AG08395 (cell line): ENCODE results near the gene UTP25.
"Not testable (repeated sequence)": the region's sequence is repeated elsewhere in the genome, so short reads cannot be mapped to it uniquely, and the experiment has no call there.

Source experiments
- DNase-seq: peaks from one replicate; pipeline ENCODE4 v3.0.0; 2012; ENCODE audit warnings: mixed read lengths, low spot score

Gene UTP25

GRCh38 chr1:209871430-209871829 is 43.7 kb downstream of the UTP25 start:
- no peak for DNase-seq

DNA sequence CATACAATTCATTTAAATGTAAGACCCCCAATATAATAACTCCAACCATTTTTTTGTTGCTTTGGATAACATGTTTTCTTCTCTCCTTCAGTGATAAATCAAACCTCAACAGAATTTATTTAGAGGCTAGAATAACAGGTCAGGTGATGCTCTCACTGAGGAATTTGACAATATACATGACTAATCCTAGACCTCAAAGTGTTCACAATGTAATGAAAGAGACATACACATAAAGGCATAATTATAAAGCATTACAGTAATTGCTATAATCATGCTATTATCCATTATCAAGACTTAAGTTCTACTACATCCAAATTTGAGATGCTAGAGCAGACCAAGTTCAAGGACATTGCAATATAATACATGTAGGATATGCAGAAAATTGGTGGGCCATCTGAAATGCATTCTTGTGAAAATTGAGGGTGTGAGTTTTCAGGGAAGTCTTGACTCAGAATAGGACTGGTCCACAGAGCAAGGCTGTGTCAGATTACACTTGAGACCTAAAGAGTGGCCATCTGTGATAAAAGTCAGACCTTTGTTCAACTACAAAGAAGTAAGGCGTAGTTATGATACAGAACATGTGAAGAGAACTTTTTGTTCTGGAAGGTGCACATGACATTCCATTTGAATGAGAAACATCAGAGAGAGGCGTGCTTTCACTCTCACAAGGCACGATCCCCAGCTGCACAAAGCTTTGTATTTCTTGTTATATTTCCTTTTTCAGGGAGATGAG is 45.5 kb downstream of the UTP25 start:
- no peak for DNase-seq

- DNase-seq, result peak; percentile 65
Measured at GRCh38 chr1:209875515-209875914, 47.7 kb downstream of the UTP25 start.

DNA sequence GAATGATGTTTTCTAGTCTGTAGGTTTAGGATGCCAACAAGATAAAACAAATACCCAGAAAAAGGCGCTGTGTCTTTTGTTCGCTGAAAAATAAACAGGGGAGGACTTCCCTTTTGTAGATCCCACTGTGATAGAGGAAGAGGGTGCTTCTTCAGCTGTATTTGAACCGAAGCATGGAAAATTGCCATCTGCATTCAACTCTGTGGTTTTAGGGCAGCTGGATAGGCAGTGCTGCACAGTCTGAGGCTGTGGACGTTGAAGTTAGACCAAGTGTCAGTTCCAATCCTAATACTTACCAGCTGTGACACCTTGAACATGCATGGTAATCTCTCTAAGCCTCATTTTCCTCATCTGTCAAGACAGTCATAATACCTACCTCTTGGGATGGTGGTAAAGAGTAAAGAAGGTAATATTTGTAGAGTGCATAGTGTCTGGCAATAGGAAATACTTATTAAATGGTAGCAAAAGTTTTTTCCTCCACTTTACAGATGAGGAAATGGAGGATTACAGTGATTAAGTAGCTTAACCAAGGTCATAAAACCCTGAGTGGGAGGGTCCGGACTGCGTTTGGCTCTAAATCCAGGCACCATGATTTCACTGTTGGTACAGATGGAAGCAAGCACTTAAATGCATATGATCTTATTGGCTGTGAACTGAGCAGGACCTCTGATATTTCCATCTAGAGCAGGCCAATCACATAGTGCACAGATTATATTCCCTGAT is 48.5 kb downstream of the UTP25 start:
- no peak for DNase-seq

GRCh38 chr1:209877087-209877764 is 49.5 kb downstream of the UTP25 start:
- no peak for DNase-seq

DNA sequence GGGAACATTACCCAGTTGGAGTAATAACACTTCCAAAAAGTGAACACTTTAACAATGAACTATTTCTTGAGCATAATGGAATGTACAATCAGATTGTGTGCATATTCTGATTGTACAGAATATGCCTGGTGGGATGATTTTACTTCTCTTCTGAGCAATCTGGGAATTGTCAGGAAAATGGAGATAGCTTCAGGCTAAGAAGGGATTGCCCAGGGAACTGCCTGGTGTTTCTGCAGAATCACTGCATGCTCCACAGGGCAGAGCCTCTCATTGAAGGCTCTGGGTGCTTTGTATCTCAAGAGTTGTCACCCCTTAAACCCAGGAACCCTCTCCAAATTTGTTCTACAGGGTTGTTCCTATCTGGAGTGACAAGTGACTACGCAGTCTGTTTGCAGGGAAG is 51.2 kb downstream of the UTP25 start:
- no peak for DNase-seq

GRCh38 chr1:209879539-209879938 is 51.8 kb downstream of the UTP25 start:
- DNase-seq, result no peak

- no peak for DNase-seq
Measured at GRCh38 chr1:209880031-209880430, 52.3 kb downstream of the UTP25 start.

- no peak for DNase-seq
Measured at GRCh38 chr1:209881619-209882018, 53.8 kb downstream of the UTP25 start.

- DNase-seq, result no peak
Measured at GRCh38 chr1:209882286-209882685, 54.5 kb downstream of the UTP25 start.

GRCh38 chr1:209882942-209883340 is 55.2 kb downstream of the UTP25 start:
- no peak for DNase-seq

- peak; percentile 64 for DNase-seq
Measured at GRCh38 chr1:209883341-209883971, 55.7 kb downstream of the UTP25 start.

- DNase-seq, result no peak
Measured at GRCh38 chr1:209884249-209884648, 56.5 kb downstream of the UTP25 start.

DNA sequence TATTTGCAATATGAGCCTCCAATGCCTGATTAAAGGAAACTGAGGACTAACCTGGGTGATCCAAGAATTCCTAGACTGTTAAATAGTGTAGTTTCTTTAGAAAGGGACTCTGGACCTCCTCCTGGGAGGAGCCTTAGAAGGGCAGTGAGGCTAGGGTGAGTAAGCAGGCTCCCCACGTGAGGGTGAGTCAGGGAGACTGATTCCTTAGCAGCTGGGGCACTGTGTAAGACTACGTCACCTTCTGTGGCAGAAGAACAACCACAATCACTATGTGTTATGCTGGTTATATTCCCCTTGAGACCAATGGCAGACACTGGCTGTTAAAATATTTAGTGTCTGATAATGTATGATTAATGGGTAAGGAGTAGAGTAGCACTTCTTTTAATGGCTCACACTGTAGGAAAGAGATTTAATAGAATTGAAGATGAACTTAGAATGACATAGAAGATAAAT is 56.9 kb downstream of the UTP25 start:
- peak; percentile 99 for DNase-seq

DNA sequence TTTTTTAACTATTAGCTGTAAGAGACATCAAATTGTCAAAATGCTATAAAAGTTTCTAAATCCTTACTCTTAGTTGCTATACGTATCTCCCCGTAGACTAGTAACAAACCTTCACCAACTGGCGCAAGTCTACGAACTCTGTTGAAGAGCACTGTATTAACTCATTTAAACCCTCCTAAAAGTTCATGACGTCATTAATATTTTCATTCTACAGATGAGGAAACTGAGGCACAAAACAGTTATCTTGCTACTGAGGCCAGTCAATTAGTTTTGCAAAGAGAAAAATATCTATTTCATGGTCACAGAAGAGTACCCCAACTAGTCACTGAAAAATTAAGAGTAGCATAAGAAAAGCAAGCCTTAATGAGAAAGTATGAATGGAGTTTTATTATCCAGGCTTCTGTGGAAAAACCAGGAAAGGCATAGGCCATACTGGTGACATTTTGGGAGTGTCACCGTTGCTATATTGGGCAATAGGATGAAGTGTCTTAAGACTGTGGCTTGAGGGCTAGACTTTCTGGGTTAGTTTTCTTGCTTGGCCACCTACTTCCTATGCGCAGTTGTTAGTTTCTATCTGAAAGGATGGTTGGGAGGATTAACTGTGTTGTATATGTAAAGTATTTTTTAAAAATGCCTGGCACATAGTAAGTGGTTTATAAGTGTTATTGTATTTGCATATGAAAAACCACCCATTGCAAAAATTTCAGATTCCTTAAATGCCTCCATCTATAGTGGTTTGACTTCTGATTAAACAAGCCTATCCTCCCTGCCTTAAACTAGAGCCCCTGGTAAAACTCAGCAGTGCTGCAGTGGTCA is 57.8 kb downstream of the UTP25 start:
- DNase-seq, result no peak

GRCh38 chr1:209886219-209886536 is 58.4 kb downstream of the UTP25 start:
- no peak for DNase-seq

GRCh38 chr1:209888291-209889076 is 60.7 kb downstream of the UTP25 start:
- DNase-seq, result not testable (repeated sequence)

GRCh38 chr1:209889077-209889418 is 61.3 kb downstream of the UTP25 start:
- no peak for DNase-seq

DNA sequence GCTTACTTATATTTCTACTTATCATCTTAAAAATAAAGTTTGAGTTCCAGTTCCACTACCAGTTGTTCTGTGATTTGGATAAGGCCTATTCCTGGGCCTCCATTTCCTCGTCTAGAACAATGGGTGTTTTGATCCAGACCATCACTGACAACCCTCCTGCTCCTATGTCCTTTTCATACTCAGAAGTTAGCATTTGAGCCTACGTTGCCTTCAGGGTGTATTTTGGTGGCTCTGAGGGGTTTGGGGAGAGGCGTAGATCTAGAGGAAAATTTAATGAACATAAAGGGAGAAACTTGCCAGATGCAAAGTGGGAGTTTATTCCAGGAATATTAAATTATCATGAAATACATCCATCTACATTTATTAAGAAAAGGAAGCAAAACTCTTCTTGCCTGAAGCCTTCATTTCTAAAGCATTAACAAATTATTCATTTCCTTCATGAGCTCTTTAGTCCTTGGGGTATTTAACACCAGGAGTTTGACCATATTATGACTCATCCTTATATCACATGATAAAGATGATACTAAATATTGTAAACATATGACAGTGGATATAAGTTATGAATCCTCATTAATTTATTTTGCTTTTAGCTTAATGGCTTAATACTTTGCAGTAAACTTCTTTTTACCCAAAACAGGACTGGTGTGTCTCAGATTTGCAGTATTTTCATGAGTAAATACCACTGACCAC is 63.0 kb downstream of the UTP25 start:
- no peak for DNase-seq

DNA sequence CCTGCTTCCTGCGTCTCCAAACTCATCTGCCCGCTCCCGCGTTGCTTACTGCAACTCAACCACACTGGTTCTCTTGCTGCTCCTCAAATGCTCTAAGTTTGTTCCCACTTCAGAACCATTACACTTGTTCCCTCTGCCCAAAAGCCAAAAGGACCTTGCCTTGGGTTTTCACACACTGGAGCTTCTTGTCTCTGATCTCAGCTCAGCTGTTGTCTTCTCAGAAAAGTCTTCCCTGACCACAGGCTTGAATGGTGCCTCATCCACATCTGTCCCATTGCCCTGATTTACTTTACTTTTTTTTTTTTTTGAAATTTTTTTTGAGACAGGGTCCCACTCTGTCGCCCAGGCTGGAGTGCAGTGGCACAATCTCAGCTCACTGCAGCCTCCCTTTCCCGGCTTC is 66.0 kb downstream of the UTP25 start:
- DNase-seq, result no peak

DNA sequence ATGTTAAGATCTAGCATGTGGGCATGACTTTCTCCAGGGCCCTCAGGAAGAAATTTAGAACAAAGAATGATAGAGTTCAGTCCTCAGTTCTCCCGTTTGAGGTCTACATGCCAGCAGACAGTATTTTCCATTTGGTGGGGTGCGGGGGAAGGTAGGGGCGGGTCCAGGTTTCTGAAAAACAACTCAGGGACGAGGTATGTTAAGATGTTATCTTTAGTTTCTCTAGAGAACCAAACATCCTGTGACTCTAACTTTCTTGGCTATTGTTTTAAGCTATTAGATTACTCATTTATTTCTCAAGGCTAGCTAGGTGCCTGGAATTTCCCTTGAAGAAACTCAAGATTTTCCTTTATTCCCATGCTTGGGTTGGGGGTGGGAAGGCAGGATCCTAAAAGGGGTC is 67.9 kb downstream of the UTP25 start:
- DNase-seq, result peak; percentile 43
